T follicular helper cell (primary cell): ENCODE data around the gene SMIM41.

ENCODE experiments used
- DNase-seq: peaks from one replicate; pipeline ENCODE4 v3.0.0-alpha.2; 2020; ENCODE audit warnings: low read depth

SMIM41 gene

GRCh38 chr12:52122540-52122871, 43.0 kb downstream of the SMIM41 start:
- DNase-seq = no peak

- no peak for DNase-seq
These were observed 43.4 kb downstream of the SMIM41 start for GRCh38 chr12:52122904-52123303.

GRCh38 chr12:52123487-52124186, 44.1 kb downstream of the SMIM41 start:
- no peak for DNase-seq

- no peak for DNase-seq
These were observed 46.0 kb downstream of the SMIM41 start for GRCh38 chr12:52125476-52125900.

- DNase-seq = no peak
These were observed 46.6 kb downstream of the SMIM41 start for GRCh38 chr12:52126050-52126604.

GRCh38 chr12:52126605-52127578, 47.4 kb downstream of the SMIM41 start:
- no peak for DNase-seq

GRCh38 chr12:52127683-52128450, 48.4 kb downstream of the SMIM41 start:
- DNase-seq = no peak

GRCh38 chr12:52130711-52131110, 51.2 kb downstream of the SMIM41 start:
- DNase-seq = no peak

- no peak for DNase-seq
These were observed 53.3 kb downstream of the SMIM41 start for GRCh38 chr12:52132754-52133161.

GRCh38 chr12:52137746-52138145, 58.2 kb downstream of the SMIM41 start:
- DNase-seq = no peak

GRCh38 chr12:52139147-52139546, 59.6 kb downstream of the SMIM41 start:
- no peak for DNase-seq

GRCh38 chr12:52139579-52140062, 60.1 kb downstream of the SMIM41 start:
- DNase-seq = no peak

GRCh38 chr12:52141306-52141705, 61.8 kb downstream of the SMIM41 start:
- DNase-seq = no peak

- no peak for DNase-seq
These were observed 62.4 kb downstream of the SMIM41 start for GRCh38 chr12:52141875-52142274.

- no peak for DNase-seq
These were observed 62.9 kb downstream of the SMIM41 start for GRCh38 chr12:52142431-52142830.

GRCh38 chr12:52144512-52145227, 65.2 kb downstream of the SMIM41 start:
- DNase-seq = no peak

GRCh38 chr12:52145228-52146088, 66.0 kb downstream of the SMIM41 start:
- DNase-seq = no peak

- no peak for DNase-seq
These were observed 66.8 kb downstream of the SMIM41 start for GRCh38 chr12:52146089-52146821.

- no peak for DNase-seq
These were observed 67.4 kb downstream of the SMIM41 start for GRCh38 chr12:52146822-52147366.
